GM18858 (cell line): ENCODE results near the gene NOS1.

Experiments
- ATAC-seq: cut with Tn5 transposase; IDR thresholded peaks from one replicate; pipeline ENCODE4 v1.9.1; 2021; ENCODE audit not compliant: unreplicated experiment

Gene NOS1

DNA sequence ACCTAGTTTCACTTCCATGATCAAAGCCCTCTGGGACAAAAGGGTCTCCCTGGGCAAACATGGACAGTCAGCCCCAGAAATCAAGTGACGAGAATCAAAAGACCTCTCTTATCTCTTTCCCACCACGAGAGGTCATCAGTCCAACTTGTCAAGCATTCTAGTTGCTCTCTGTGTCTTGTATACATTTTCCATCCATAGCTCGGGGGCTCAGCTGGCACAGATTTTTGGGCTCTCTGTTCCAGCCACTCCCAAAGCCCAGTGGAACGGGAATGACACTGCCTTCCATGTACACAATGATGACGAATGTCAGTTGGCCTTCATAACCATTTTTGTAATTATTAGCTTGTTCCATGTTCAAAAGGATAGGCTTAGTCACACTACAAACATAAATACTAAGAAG, 29.7 kb downstream of the NOS1 start:
- ATAC-seq: no peak

DNA sequence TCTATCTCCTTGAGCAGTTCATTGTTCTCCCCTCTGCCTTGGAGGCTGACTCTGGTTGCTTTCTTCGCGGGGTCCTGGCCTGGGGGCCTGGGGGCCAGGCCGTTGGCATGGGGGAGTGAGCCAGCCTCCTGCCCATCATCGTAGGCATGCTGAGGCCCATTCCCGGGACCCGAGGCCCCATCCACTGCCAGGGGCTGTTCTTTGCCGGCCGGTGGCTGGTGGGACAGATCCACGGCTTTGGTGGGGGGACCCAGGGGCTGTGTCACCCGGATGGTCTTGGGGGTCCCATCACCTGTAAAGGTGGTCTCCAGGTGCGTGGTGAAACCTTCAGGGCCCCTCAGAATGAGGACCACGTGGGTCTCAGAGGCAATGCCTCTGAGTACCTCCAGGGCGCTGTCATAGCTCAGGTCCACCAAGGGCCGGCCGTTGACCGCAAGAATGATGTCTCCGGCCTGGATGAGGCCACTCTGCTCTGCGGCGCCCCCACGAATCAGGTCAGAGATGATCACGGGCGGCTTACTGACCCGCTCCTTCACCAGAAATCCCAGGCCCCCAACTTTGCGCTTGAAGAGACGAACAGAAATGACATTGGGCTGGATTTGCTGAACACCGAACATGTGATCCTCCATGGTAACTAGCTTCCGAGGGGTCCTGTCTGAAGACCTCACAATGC, 30.8 kb downstream of the NOS1 start:
- ATAC-seq: no peak

DNA sequence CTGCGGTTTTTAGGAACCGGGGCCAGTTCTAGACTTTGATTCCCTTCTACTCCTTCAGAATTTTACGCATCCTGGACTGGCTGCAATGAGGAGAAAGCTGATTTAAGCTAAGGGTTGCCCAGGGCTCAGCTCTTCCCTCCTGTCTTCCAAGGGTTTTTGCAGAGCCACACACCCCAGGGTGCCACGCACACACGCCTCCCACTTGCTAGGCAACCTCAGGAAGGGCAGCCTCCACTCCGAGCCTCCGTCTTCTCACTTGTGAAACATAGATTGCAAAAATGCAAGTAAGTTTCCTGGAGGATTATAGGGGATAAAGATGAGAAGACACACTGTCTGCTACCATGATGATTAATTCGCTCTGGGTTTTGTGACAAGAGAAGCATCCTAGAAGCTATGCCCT, 31.7 kb downstream of the NOS1 start:
- ATAC-seq: no peak

DNA sequence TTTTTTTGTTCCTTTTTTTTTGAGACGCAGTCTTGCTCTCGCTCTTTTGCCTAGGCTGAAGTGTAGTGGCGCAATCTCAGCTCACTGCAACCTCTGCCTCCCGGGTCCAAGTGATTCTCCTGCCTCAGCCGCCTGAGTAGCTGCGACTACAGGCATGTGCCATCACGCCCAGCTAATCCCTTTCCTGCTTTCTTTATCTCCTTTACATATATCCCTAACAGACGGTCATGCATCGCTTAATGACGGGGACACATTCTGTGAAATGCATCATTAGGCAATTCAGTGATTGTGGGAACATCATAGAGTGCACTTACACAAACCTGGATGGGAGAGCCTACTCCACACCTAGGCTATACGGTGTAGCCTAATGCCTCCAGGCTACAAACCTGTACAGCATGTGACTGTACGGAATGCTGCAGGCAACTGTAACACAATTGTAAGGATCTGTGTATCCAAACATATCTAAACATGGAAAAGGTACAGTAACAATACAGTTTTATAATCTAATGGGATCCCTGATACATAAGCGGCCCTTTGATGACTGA, 32.8 kb downstream of the NOS1 start:
- no peak for ATAC-seq

DNA sequence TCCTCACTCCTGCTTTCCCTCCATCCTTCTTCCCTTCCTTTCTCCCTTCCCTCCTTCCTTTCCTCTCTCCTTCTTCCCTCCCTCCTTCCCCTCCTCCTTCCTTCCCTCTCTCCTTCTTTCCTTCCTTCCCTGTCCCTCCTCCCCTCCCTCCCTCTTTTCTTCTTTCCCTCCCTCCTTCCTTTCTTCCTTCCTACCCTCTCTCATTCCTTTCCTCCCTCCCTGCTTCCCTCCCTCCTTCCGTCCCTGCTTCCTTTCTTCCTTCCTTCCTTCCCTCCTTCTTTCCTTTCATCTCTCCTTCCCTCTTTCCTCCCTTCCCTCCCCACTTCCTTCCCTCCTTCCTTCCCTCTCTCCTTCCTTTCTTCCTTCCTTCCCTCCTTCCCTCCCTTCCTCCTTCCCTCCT, 39.0 kb downstream of the NOS1 start:
- no peak for ATAC-seq

DNA sequence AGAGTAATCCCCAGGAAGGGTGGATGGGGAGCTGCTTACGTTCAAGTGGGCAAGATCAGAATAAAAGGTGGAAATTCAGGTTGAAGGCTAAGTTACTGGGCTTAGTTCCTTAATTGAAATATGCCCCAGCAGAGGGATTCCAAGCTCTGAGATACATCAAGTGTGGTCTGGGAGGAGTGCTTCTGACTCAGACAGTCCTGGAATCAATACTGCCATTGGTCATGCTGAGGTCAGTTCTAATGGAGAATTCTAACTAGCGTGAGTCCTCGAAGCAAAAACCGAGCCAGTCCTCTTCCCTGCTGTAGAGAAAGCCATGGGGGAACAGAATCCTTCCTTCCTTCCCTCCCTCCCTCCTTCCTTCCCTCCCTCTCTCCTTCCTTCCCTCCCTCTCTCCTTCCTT, 39.9 kb downstream of the NOS1 start:
- ATAC-seq: no peak

DNA sequence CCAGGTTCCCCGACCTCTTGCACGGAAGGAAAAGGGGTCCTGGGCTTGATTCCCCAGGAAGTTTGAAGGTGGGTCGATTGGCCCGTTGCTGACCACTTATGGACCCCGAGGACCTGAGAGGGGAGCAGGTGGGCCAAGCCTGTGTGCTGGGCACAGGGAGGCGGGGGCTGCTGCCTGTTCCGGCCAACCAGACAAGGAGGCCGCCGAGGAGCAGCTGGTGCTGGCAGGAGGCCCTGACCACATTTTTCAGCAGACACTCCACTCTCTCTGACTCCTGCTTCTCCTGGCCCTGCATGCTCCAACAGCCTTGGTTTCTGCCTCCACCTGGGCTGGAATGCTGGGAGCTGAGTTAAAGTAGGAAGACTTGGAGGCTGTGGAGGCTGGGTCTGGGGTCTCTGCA, 42.8 kb downstream of the NOS1 start:
- no peak for ATAC-seq

DNA sequence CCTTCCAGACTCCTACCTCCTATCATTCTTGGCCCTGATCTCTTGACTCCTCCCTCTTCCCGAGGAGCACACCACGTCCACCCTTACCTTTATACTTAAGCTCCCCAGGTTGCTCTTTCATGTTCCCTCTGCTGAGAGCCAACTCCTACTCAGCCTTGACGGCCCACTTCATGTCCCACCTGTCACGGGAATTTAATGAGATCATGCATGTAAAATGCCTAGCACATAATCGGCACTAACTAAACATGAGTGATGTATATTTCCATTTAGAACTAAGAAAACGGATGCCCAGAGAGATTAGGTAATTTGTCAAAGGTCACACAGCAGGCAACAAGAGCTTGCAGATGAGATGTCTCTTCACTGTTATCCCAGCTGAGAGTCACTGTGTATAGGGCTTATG, 45.1 kb downstream of the NOS1 start:
- no peak for ATAC-seq

DNA sequence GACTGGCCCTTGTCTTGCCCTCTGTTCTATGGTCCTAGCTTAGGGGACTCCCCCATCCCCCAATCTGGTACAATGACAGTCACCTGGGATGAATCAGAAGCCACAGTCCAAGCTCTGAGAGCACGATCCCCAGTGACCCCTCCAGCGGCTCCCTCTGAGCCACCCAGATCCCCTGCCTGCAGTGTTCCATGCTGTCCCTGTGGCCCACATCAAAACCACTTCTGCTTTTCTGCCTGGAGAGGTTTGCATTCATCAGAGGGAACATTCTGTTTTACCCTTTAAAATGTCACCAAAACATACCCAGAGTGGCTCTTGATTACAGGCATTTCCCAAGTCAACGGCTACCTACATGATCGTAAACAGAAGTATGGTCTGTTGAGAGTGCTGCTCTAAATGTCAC, 47.5 kb downstream of the NOS1 start:
- no peak for ATAC-seq

DNA sequence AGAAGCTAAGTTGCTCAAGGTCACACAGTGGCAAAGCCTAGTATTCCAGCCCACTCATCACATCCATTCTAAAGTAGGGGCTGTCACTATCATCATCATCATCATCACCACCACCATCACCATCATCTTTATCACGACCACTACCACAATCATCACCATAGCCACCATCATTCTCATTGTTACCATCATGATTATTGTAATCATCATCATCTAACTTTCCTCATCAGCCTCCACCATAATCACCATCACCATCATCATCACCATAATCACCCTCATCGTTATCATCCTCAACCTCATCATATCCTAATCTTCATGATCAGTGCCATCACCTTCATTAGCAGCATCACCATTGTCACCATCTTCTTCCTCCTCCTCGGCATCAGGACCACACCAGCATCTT, 48.7 kb downstream of the NOS1 start:
- ATAC-seq: no peak

DNA sequence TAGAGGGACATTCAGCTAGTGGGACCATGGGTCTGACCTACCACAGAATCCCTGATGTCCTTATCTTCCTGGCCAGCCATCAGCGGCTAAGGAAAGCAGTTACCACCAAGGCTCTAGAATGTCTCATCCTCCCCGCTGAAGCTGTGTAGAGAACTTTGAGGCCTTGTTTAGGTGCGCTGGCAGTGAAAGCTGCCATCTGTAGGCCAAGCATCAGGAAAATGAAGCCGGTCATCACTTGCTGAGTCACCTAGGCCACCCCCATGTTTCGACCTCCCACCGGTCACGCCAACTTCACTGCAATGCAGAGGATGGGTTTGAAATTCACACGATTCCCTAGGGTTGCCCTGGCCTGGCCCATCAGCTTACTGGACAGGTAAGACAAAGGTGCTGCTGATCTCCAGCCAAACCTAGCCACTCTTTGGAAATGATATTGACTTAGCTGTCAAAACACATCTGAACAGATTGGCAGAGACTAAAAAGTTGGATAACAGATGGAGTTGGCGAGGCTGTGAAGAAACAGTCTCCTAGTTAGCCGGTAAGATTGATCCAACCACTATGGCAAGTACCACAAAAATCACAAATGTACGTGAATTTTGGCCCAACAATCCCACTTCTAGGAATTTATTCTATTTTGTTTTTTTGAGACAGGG, 52.0 kb downstream of the NOS1 start:
- no peak for ATAC-seq

DNA sequence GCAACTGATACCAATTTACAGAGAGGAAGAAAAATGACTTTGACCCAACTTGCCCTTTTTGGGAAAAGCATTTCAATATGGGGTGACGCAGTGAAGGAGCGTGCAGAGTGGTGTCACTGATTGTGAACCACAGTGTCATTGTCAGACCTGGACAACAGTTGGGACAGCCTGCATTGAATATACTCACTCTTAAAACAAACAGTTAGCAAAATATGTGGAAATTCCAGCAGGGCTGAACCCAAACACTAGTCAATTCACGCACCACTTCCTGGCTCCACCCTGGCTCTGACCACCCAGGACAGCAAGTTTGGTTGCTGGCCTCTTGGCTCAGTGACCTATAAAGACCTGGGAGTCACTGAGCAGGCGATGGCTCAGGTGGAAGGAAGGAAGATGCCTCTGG, 61.3 kb downstream of the NOS1 start:
- no peak for ATAC-seq

DNA sequence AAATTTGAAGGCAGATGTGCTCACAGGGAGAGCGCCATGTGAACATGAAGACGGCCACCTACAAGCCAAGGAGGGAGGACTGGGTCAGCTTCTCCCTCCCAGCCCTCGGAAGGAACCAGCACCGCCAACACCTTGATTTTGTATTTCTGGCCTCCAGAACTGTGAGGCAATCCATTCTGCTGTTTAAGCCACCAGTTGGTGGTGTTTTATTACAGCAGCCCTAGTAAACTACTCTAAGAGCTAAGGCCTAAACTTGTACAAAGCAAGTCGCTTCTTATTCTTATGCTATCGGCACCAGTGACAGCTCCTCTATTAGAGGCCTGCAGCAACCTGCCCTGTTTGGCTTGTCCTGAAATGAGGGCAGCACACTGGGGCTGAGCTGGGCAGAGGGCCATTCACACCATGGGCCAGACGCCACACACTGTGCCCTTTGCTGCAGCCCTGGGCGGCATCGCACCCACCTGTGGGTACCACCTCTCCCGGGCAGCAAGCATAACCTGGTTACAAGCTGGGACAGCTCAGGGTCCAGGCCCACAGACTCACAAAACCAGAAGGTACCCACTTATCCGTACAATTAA, 62.7 kb downstream of the NOS1 start:
- no peak for ATAC-seq

DNA sequence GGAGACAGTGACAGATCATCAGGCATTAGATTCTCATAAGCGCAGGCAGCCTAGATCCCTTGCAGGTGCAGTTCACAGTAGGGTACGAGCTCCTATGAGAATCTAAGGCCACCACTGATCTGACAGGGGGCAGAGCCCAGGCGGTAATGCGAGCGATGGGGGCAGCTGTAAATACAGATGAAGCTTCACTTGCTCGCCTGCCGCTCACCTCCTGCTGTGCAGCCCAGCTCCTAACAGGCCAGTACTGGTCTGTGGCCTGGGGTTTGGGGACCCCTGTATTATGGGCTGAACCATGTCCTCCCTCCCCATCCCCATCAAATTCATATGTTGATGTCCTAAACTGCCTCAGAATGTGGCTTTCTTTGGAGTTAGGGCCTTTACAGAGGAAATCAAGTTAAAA, 63.2 kb downstream of the NOS1 start:
- ATAC-seq: no peak

DNA sequence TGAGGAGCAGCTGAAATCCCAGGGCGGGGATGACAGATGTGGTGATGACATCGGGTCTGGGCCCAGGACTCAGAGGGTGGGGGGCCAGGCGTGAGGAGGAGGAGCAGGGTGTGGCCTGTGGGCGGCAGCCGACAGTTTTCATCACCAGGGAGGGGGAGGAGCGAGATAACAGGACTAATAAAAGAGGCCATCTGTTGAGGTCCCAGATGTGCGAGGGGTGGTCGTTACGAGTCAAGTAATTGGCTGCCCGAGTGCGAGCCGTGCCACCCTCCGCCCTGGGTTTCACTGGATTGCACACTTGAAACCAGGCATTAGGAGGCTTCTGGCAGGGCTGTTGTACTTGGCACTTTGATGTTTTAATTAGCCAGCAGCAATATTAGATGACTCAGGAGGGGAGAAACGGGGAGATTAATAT, 67.2 kb downstream of the NOS1 start:
- ATAC-seq: no peak

DNA sequence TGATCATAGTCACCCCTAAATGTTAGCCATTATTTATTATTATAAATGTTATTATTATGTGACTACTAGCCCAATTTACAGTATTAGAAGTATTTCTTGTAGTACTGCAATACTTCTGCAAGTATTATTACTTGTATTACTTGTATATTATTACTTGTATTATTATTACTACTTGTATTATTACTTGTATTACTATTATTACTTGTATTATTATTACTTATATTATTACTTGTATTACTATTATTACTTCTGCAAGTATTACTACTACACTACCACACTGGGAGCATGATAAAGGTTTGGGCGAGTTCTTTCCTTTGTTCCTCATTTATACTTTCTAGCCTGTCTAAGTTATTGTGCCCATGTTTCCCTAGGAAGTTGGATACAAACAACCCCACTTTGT, 67.9 kb downstream of the NOS1 start:
- ATAC-seq: no peak

DNA sequence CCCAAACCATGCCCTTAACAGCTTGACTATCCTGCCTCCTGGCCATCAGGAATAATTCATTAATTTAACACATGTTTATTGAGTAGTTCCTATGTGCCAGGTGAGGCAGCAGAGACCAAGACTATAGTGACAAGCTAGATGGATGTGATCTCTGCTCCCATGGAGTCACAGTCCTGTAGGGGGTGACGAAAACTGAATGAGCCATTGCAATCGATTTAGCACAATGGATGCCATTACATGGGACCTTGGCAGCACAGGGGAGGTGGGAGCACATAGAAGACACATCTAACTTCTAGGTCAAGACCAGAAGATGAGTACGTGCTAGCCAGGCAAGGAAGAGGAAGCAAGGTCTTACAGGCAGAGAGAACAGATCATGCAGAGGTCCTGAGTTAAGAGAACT, 68.7 kb downstream of the NOS1 start:
- ATAC-seq: no peak

DNA sequence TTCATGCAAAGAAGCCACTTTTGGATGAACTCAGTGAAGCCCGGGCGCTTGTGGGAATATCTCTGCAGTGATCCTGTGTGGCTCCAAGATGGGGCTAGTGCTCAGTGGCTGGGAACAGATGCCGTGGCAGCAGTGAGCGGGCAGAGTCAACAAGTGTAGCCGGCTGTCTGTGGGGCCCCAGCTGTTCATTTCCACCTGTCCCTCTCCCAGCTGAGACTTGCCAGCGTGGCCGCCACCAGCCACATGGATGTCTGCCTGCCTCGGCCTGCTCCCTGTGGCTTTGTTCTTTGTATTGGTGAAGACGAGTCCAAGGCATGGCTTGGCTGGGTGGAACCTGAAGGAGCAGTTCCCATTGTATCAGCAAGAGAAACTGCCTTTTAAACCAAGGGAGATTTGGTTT, 77.3 kb downstream of the NOS1 start:
- no peak for ATAC-seq

DNA sequence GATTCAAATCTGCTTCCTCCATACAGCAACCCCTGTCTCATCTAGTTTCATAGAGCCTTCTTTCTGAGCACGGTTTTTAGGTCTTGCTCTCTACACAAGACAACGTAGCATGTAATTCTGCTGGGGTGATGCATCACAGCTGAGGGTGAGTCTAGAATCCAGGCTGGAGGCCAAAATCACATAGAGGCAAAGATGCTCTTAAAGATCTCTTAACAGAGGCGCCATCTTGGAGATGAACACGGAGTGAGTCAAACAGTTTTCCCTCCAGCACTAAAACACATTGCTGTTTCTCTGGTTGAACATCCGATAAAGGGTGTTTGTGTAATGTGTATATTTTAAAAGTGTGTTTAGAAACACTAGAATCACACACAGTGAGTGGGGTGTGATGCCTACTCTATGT, 78.9 kb downstream of the NOS1 start:
- no peak for ATAC-seq

DNA sequence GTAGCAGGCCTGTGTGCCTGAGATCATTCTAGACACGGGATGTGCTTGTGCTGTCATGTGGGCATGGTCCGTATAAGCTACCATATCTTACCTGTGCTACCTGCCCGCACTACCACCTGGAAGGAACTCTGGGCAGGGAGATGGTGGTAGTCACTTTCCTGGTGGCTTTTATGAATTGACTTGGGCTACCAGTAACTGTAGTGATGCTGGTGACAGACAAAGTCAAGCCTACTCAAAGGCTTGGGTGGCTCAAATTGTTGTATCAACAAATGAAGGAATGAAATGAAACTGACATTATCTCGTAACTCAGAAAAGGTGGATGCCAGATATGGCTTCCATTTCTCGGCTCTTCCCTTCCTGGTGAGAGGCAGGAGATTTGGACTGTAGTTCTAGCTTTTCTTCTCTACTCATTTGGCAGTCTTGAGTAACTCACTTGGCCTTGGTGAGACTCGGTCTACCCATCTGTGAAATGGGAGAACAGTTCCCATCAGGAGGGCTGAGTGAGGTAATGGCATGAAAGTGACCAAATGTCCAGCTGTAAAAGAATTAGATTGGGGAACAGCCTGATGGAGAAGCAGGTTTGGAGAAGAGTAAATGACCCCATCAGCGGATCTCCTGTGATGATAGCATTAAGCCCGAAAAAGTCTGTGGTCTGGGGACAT, 81.3 kb downstream of the NOS1 start:
- no peak for ATAC-seq

DNA sequence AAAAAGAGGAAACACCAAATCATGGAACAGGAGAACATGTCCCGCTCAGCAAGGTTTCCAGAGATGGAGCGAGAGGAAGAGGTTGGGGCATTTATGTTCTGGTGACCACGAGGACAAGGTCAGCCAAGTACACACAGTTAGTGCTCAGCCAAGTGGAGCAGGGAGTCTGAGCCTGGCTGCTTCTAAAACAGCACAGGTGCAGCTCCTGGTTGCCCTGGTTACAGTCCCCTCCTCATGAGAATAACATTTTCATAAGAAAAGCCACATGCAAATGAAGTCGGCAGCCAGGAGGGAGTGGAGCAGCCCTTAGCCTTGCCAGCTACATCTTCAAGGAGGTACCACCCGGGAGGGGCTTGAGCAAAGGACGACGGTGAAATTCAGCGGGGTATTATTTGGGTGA, 81.8 kb downstream of the NOS1 start:
- ATAC-seq: no peak

DNA sequence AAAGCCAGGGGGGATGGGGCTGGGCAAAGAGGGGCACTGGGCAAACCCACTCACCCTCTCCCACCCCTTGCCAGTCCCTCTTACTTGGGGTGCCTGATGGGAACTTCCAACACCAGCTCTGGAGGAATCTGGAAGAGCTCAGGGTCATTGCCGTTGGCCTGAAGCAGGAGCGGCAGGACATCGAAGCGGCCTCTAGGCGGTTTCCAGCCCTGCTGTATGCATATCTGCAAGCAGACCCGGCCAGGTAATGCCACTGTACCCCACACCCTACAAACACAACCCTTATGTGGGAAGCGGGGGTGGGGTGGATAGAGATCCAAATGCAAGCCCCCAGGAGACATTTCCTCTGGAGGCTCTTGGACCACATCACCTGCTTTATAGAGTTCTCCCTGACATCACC, 83.6 kb downstream of the NOS1 start:
- no peak for ATAC-seq
